Activated CD8-positive, alpha-beta T cell treated with anti-CD3 and anti-CD28 coated beads for 36 hours (primary cell): Measurements from ENCODE around the gene GRSF1. TPM values are rescaled to one million over a fixed set of nuclear protein-coding genes. Genes with fewer than 3 reads are reported as not detected.

Experiments
- ATAC-seq: fragments of 200-7000 bp; cut with Tn5 transposase; one replicate; pipeline ENCODE4 v1.10.0; 2021; ENCODE audit warnings: mild to moderate bottlenecking, moderate library complexity
- CTCF ChIA-PET: fragments of 350-600 bp; sonication (Branson Sonifier 250); formaldehyde crosslinking; loops from one replicate; lab custom pipeline; 2021; ENCODE audit warnings: antibody characterized with exemption; lab: Charles Lee
- POLR2A ChIA-PET: fragments of 350-600 bp; sonication (Branson Sonifier 250); formaldehyde crosslinking; loops from one replicate; lab custom pipeline; 2021; ENCODE audit warnings: antibody characterized with exemption; lab: Charles Lee
- DNase-seq: peaks from one replicate; pipeline ENCODE4 v3.0.0-alpha.2; 2020
- H3K27ac Mint-ChIP-seq: one replicate; pipeline ENCODE4 v1.8.0; 2021; ENCODE audit warnings: mild to moderate bottlenecking, mixed read lengths
- H3K27me3 Mint-ChIP-seq: one replicate; pipeline ENCODE4 v1.8.0; 2021; ENCODE audit warnings: mixed read lengths
- H3K36me3 Mint-ChIP-seq: one replicate; pipeline ENCODE4 v1.8.0; 2021; ENCODE audit warnings: low read depth, mixed read lengths
- H3K4me1 Mint-ChIP-seq: one replicate; pipeline ENCODE4 v1.8.0; 2021; ENCODE audit warnings: low read depth, mixed read lengths
- H3K4me3 Mint-ChIP-seq: one replicate; pipeline ENCODE4 v1.8.0; 2021; ENCODE audit warnings: mild to moderate bottlenecking, moderate library complexity, mixed read lengths
- H3K9me3 Mint-ChIP-seq: one replicate; pipeline ENCODE4 v1.8.0; 2021; ENCODE audit warnings: mixed read lengths
- intact Hi-C: fragments of 100-400 bp; cut with micrococcal nuclease; formaldehyde crosslinking; loops from one replicate; pipeline ENCODE4 v1.10.0; 2022
- total RNA-seq, 2 experiments: library from RNA; stranded (reverse); gene quantifications; one replicate each; pipeline ENCODE4 v1.2.3, GENCODE V29; 2021
- TF ChIP-seq, protein P1 (sequence below): fragments of 200-600 bp; IDR thresholded peaks from one replicate; pipeline ENCODE4 v1.8.0; 2022; ENCODE audit warnings: antibody characterized with exemption, mild to moderate bottlenecking

GRSF1 gene
- total RNA-seq, 2 experiments from 2014 or later = 111 to 117 TPM

DNA sequence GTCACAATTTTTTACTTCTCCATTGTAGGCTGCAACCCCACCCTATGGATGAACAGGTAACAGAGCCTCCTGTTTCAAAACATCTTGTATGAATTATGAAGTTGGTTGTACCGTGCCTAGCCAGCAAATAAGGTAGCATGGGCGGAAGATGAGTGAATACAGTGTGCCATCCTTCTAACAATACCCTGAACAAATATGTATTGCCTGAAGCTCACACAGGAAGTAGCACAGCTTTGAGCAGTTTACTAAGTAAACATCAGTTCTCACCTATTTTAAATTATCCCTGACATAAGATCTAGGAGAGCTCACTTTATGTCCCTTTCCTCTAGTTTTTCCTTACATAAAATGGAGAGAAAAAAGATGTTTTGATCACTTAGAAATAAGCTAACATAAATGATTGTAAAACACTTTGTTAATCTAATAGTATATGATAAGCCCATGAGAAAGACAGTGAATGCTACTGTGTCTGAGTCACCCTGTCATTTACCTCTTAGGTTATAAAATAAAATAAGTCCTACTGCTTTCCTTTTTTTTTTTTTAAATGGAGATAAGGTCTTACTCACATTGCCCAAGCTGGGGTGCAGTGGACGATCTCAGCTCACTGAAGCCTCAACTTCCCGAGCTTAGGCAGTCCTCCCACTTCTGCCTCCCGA, 36.6 kb downstream of the GRSF1 start:
- Mint-ChIP-seq H3K27me3 (no peaks in the 10 kb centered on the region), H3K4me1 (peaks cover 20% of the 10 kb centered on the region), H3K27ac (no peak overlapping the region), H3K4me3 (no peak overlapping the region), H3K9me3 (no peaks in the 10 kb centered on the region), H3K36me3 (no peaks in the 10 kb centered on the region)
- ChIA-PET CTCF (interaction anchor here (1.5 kb wide), 1 partner anchor 97 kb away, joined by 5 read pairs; no protein-coding TSS in a partner anchor), POLR2A (interaction anchor here (0.7 to 1.7 kb wide), 2 partner anchors 36 to 63 kb away, joined by 3 to 5 read pairs; no protein-coding TSS in a partner anchor)
- DNase-seq (no peak), ATAC-seq (no peak)
- TF ChIP-seq, protein P1, sequence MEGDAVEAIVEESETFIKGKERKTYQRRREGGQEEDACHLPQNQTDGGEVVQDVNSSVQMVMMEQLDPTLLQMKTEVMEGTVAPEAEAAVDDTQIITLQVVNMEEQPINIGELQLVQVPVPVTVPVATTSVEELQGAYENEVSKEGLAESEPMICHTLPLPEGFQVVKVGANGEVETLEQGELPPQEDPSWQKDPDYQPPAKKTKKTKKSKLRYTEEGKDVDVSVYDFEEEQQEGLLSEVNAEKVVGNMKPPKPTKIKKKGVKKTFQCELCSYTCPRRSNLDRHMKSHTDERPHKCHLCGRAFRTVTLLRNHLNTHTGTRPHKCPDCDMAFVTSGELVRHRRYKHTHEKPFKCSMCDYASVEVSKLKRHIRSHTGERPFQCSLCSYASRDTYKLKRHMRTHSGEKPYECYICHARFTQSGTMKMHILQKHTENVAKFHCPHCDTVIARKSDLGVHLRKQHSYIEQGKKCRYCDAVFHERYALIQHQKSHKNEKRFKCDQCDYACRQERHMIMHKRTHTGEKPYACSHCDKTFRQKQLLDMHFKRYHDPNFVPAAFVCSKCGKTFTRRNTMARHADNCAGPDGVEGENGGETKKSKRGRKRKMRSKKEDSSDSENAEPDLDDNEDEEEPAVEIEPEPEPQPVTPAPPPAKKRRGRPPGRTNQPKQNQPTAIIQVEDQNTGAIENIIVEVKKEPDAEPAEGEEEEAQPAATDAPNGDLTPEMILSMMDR = no peak
- intact Hi-C loops = no loop called here

DNA sequence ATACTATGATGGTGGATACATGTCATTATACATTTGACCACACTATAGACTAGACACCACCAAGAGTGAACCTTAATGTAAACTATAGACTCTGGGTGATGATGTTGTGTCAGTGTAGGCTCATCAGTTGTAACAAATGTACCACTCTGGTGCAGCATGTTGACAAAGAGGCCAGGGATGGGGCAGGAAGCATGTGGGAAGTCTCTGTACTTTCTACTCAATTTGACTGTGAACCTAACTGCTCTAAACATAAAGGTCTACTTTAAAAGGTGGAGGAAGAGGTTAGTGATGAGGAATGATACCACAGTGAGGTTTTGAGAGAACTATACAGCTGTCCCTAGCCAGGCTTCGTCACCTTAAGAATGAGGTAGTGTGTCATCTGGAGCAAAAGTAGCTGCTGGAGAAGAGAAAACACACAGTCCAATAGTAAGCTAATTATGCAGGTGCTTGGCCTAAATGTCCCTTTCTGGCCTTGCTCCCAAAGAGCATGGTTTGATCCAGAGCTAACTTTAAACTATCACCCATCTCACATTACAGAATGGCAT, 38.4 kb downstream of the GRSF1 start:
- intact Hi-C loops = no loop called here
- ATAC-seq (peak; percentile 94), DNase-seq (peak; percentile 45)
- Mint-ChIP-seq H3K4me1 (peaks cover 20% of the 10 kb centered on the region), H3K9me3 (no peaks in the 10 kb centered on the region), H3K36me3 (peaks cover 5% of the 10 kb centered on the region), H3K27me3 (no peaks in the 10 kb centered on the region), H3K4me3 (no peak overlapping the region), H3K27ac (peak overlapping the region; percentile 16)
- ChIA-PET POLR2A (interaction anchor here (1.7 kb wide), 1 partner anchor 37 kb away, joined by 5 read pairs; no protein-coding TSS in a partner anchor), CTCF (no interaction called here)
- TF ChIP-seq, protein P1 = no peak

DNA sequence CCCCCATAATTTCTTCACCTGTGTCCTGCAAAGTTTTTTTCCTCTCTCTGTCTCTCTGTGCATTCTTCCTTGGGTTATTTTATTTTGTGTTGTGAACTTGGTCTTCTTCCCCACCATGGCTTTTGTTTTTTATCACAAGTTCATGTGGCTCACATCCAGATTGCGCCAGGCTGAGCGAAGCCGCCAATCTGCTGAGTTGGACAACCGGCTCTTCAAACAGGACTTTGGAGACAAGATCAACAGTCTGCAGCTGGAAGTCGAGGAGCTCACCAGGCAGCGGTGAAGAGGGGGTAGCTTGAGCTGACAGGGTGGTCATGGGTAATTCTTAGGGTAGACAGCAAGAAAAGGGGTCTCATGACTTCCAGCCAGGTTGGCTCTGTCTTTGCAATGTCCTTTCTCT, 46.1 kb downstream of the GRSF1 start:
- Mint-ChIP-seq H3K9me3 (no peaks in the 10 kb centered on the region), H3K36me3 (peaks cover 13% of the 10 kb centered on the region), H3K4me3 (no peak overlapping the region), H3K4me1 (no peaks in the 10 kb centered on the region), H3K27ac (no peak overlapping the region), H3K27me3 (no peaks in the 10 kb centered on the region)
- ATAC-seq (no peak), DNase-seq (no peak)
- ChIA-PET POLR2A (interaction anchor here (0.7 kb wide), 1 partner anchor 145 kb away, joined by 3 read pairs; no protein-coding TSS in a partner anchor), CTCF (no interaction called here)
- TF ChIP-seq, protein P1 = no peak
- intact Hi-C loops = no loop called here

DNA sequence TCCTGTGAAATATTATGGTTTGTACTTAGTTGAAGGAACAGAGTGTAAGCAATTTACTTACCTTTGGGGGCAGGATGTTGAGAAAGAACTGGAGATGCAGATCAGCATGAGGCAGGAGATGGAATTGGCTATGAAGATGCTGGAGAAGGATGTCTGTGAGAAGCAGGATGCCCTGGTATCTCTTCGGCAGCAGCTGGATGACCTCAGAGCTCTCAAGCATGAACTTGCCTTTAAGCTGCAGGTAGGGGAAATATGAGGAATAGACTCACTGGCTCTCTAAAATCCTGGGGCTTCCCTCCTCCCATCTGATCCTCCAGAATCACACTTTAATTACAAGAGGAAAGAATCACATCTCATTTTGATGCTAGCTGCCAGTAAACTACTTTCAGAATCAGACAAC, 51.0 kb downstream of the GRSF1 start:
- POLR2A ChIA-PET = no interaction called here
- H3K36me3 Mint-ChIP-seq = peaks cover 4% of the 10 kb centered on the region
- ATAC-seq (no peak), DNase-seq (no peak)
- no peaks in the 10 kb centered on the region for H3K4me1 Mint-ChIP-seq
- H3K27me3 Mint-ChIP-seq = no peaks in the 10 kb centered on the region
- no peak overlapping the region for H3K4me3 Mint-ChIP-seq
- no peaks in the 10 kb centered on the region for H3K9me3 Mint-ChIP-seq
- H3K27ac Mint-ChIP-seq = no peak overlapping the region
- TF ChIP-seq, protein P1 = no peak
- CTCF ChIA-PET = no interaction called here
- intact Hi-C loops = no loop called here

DNA sequence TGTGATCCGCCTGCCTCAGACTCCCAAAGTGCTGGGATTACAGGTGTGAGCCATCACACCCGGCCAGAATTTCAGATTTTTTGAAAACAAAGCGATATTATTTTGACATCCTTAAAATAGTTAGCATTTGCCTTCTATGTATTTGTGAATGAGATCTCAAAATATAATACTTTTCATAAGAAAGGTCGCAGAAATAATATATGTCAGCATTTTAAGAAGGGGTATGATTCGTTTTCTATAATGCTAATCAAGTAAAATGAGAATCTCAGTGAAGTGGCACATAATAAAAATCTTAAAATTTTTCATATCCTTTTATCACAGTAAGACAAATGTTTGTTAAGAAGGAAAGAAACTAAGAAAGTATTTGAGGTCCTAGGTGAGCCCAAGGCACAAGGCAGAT, 52.2 kb downstream of the GRSF1 start:
- intact Hi-C loops = no loop called here
- CTCF ChIA-PET = no interaction called here
- Mint-ChIP-seq H3K4me3 (no peak overlapping the region), H3K27ac (no peak overlapping the region), H3K9me3 (no peaks in the 10 kb centered on the region), H3K27me3 (no peaks in the 10 kb centered on the region), H3K4me1 (no peaks in the 10 kb centered on the region), H3K36me3 (peaks cover 2% of the 10 kb centered on the region)
- POLR2A ChIA-PET = no interaction called here
- TF ChIP-seq, protein P1 = no peak
- no peak for ATAC-seq
- DNase-seq = no peak
